ENCODE data around the gene TPST2.

DNA sequence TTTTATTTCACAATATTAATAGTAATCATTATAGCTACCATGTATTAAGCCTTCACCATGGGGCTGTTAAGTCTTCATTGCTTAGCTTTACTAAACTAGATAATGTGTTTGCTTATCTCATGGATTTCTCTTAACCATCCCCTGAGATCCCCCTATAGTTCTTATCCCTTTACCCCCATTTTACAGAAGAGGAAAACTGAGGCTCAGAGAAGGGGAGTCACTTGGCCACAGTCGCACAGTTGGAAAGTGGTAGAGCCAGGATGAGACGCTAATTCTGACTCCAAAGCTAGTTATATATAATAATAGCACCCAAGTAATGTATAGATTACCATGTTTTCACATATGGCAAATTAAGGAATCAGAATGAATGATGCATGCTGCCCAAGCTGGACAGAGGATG, 67.9 kb downstream of the TPST2 start:
- TF ChIP-seq, protein P1, sequence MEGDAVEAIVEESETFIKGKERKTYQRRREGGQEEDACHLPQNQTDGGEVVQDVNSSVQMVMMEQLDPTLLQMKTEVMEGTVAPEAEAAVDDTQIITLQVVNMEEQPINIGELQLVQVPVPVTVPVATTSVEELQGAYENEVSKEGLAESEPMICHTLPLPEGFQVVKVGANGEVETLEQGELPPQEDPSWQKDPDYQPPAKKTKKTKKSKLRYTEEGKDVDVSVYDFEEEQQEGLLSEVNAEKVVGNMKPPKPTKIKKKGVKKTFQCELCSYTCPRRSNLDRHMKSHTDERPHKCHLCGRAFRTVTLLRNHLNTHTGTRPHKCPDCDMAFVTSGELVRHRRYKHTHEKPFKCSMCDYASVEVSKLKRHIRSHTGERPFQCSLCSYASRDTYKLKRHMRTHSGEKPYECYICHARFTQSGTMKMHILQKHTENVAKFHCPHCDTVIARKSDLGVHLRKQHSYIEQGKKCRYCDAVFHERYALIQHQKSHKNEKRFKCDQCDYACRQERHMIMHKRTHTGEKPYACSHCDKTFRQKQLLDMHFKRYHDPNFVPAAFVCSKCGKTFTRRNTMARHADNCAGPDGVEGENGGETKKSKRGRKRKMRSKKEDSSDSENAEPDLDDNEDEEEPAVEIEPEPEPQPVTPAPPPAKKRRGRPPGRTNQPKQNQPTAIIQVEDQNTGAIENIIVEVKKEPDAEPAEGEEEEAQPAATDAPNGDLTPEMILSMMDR (IDR thresholded peaks at IDR 0.05; ENCODE audit: extremely low read depth in 1 of 2, insufficient read depth in 1 of 2, low read depth in 1 of 2, low read length in 2 of 2) = no peak
- TF ChIP-seq POLR2A (IDR thresholded peaks at IDR 0.05; ENCODE audit: low read depth, low read length) = no peak
- TF ChIP-seq, protein P2, sequence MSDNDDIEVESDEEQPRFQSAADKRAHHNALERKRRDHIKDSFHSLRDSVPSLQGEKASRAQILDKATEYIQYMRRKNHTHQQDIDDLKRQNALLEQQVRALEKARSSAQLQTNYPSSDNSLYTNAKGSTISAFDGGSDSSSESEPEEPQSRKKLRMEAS (IDR thresholded peaks at IDR 0.05; ENCODE audit: insufficient read depth, insufficient read length) = no peak
- TF ChIP-seq EZH2 (IDR thresholded peaks at IDR 0.05; ENCODE audit: borderline replicate concordance, low read depth, low read length, severe bottlenecking) = no peak
